Neural progenitor cell (in vitro differentiated cells): Measurements from ENCODE around the gene ABCC4. TPM values are rescaled to one million over a fixed set of nuclear protein-coding genes. Genes with fewer than 3 reads are reported as not detected.

Experiments used
- DNase-seq: peaks from one replicate; pipeline ENCODE4 v3.0.0-alpha.2; 2016; ENCODE audit warnings: low spot score
- H2AFZ ChIP-seq: fragments of 200-600 bp; sonication (generic); replicated peaks from 2 replicates; pipeline ENCODE4 v1.6.1; 2016; ENCODE audit warnings: antibody characterized with exemption
- H3F3A ChIP-seq: fragments of 200-600 bp; sonication (generic); 2 replicates; pipeline ENCODE4 v1.6.1; 2016; ENCODE audit warnings: antibody characterized with exemption, low read depth
- H3K27ac ChIP-seq: fragments of 200-600 bp; sonication (generic); 2 replicates; pipeline ENCODE4 v1.5.1; 2016; ENCODE audit warnings: mild to moderate bottlenecking
- H3K27me3 ChIP-seq: fragments of 200-600 bp; sonication (generic); 2 replicates; pipeline ENCODE4 v1.6.1; 2016; ENCODE audit warnings: mild to moderate bottlenecking, moderate library complexity
- H3K36me3 ChIP-seq: fragments of 200-600 bp; sonication (generic); 2 replicates; pipeline ENCODE4 v1.5.1; 2016
- H3K4me1 ChIP-seq: fragments of 200-600 bp; sonication (generic); 2 replicates; pipeline ENCODE4 v1.6.1; 2016; ENCODE audit warnings: mixed run types
- H3K4me2 ChIP-seq: fragments of 200-600 bp; sonication (generic); 2 replicates; pipeline ENCODE4 v1.6.1; 2016
- H3K4me3 ChIP-seq: fragments of 200-600 bp; sonication (generic); 2 replicates; pipeline ENCODE4 v1.5.1; 2016
- H3K79me2 ChIP-seq: fragments of 200-600 bp; sonication (generic); 2 replicates; pipeline ENCODE4 v1.6.1; 2016; ENCODE audit warnings: low read depth
- H3K9ac ChIP-seq: fragments of 200-600 bp; sonication (generic); 2 replicates; pipeline ENCODE4 v1.6.1; 2016
- H3K9me3 ChIP-seq: fragments of 200-600 bp; sonication (generic); 2 replicates; pipeline ENCODE4 v1.5.1; 2016; ENCODE audit warnings: low read depth
- H4K20me1 ChIP-seq: fragments of 200-600 bp; sonication (generic); 2 replicates; pipeline ENCODE4 v1.6.1; 2016; ENCODE audit warnings: low read depth
- H3K27ac Mint-ChIP-seq: 3 replicates; pipeline ENCODE4 v1.8.0; 2021; ENCODE audit warnings: mixed read lengths
- H3K27me3 Mint-ChIP-seq: 2 replicates; pipeline ENCODE4 v1.8.0; 2022; ENCODE audit warnings: low read depth, mild to moderate bottlenecking, inconsistent platforms, moderate library complexity, mixed read lengths; ENCODE audit not compliant: insufficient read depth
- H3K36me3 Mint-ChIP-seq: 3 replicates; pipeline ENCODE4 v1.8.0; 2021; ENCODE audit warnings: mixed read lengths
- H3K4me1 Mint-ChIP-seq: 3 replicates; pipeline ENCODE4 v1.8.0; 2021; ENCODE audit warnings: mixed read lengths
- H3K4me3 Mint-ChIP-seq: 3 replicates; pipeline ENCODE4 v1.8.0; 2021; ENCODE audit warnings: mild to moderate bottlenecking, moderate library complexity, mixed read lengths
- H3K9me3 Mint-ChIP-seq: 3 replicates; pipeline ENCODE4 v1.8.0; 2020; ENCODE audit warnings: mixed read lengths
- EZH2 ChIP-seq: fragments of 200-600 bp; sonication (generic); IDR thresholded peaks from 2 replicates; pipeline ENCODE4 v1.6.1; 2017; ENCODE audit warnings: antibody characterized with exemption, mild to moderate bottlenecking, moderate library complexity
- EZH2phosphoT487 ChIP-seq: fragments of 200-600 bp; sonication (generic); IDR thresholded peaks from 2 replicates; pipeline ENCODE4 v1.6.1; 2017; ENCODE audit warnings: antibody characterized with exemption
- total RNA-seq: library from RNA; depleted of rRNA; stranded (reverse); fragments of >200 nt; gene quantifications from 2 replicates; pipeline ENCODE4 v1.2.3, GENCODE V29; 2015; ENCODE audit warnings: low replicate concordance
- TF ChIP-seq, protein P1 (sequence below): fragments of 200-600 bp; sonication (generic); IDR thresholded peaks from 2 replicates; pipeline ENCODE4 v1.5.1; 2017; ENCODE audit warnings: antibody characterized with exemption, mild to moderate bottlenecking

The ABCC4 gene
- total RNA-seq, 1 donor from 2014 or later: 23.6 TPM

DNA sequence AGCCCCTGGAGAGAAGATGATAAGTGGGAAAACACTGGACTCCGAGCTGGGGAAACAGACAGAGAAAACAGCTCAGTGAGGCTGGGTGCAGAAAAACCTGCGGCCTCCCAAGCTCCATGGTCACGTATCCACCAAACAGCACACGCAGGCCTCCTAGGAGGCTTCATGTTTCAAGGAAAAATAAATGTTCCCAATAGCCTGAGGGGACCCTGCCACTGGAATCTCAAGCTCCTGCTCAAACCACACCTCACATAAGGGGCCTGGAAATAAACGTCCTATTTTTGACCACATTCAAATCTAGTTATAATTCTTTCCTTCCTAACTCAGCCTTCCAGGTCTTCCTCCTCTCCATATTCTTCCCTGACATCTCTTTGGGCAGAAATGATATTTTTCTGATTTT lies 225.7 kb downstream of the ABCC4 start:
- H3F3A ChIP-seq: no peaks in the 10 kb centered on the region
- H3K4me1 ChIP-seq: peaks cover 15% of the 10 kb centered on the region
- Mint-ChIP-seq H3K27ac (no peak overlapping the region), H3K4me1 (peaks cover 22% of the 10 kb centered on the region), H3K27me3 (peaks cover 2% of the 10 kb centered on the region), H3K4me3 (no peak overlapping the region), H3K36me3 (peaks cover 30% of the 10 kb centered on the region), H3K9me3 (peaks cover 5% of the 10 kb centered on the region)
- H3K4me2 ChIP-seq: no peak overlapping the region
- no peaks in the 10 kb centered on the region for H4K20me1 ChIP-seq
- no peak overlapping the region for H3K9ac ChIP-seq
- H2AFZ ChIP-seq: no peak overlapping the region
- H3K27ac ChIP-seq: no peak overlapping the region
- H3K4me3 ChIP-seq: no peak overlapping the region
- no peaks in the 10 kb centered on the region for H3K36me3 ChIP-seq
- H3K27me3 ChIP-seq: no peaks in the 10 kb centered on the region
- TF ChIP-seq EZH2phosphoT487: no peak
- TF ChIP-seq EZH2: no peak
- TF ChIP-seq, protein P1, sequence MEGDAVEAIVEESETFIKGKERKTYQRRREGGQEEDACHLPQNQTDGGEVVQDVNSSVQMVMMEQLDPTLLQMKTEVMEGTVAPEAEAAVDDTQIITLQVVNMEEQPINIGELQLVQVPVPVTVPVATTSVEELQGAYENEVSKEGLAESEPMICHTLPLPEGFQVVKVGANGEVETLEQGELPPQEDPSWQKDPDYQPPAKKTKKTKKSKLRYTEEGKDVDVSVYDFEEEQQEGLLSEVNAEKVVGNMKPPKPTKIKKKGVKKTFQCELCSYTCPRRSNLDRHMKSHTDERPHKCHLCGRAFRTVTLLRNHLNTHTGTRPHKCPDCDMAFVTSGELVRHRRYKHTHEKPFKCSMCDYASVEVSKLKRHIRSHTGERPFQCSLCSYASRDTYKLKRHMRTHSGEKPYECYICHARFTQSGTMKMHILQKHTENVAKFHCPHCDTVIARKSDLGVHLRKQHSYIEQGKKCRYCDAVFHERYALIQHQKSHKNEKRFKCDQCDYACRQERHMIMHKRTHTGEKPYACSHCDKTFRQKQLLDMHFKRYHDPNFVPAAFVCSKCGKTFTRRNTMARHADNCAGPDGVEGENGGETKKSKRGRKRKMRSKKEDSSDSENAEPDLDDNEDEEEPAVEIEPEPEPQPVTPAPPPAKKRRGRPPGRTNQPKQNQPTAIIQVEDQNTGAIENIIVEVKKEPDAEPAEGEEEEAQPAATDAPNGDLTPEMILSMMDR: no peak
- no peaks in the 10 kb centered on the region for H3K9me3 ChIP-seq
- H3K79me2 ChIP-seq: no peaks in the 10 kb centered on the region
- DNase-seq: no peak

DNA sequence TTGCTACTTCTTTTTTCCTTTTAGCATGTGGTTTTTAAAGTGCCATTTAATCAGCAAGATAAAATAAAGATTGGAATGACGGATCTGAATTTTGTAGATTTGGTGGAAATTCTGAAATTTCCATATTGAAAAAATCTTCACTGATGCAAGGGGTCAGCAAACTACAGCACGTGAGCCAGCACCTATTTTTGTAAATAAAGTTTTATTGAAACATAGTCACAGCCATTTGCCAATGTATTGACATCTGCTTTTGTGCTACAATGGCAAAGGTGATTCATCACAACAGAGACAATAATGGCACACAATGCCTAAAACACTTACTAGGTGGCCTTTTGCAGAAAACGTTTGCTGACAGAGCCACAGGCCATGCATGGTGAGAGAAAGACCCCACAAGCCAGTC lies 226.4 kb downstream of the ABCC4 start:
- peaks cover 22% of the 10 kb centered on the region for H3K4me1 Mint-ChIP-seq
- no peaks in the 10 kb centered on the region for H3K79me2 ChIP-seq
- H2AFZ ChIP-seq: no peak overlapping the region
- no peak overlapping the region for H3K4me3 ChIP-seq
- H4K20me1 ChIP-seq: no peaks in the 10 kb centered on the region
- TF ChIP-seq EZH2 (no peak), EZH2phosphoT487 (no peak)
- TF ChIP-seq, protein P1: no peak
- no peaks in the 10 kb centered on the region for H3K36me3 ChIP-seq
- no peaks in the 10 kb centered on the region for H3K27me3 ChIP-seq
- no peaks in the 10 kb centered on the region for H3K27me3 Mint-ChIP-seq
- H3F3A ChIP-seq: no peaks in the 10 kb centered on the region
- no peak overlapping the region for H3K27ac ChIP-seq
- H3K4me1 ChIP-seq: peaks cover 15% of the 10 kb centered on the region
- H3K4me3 Mint-ChIP-seq: peak overlapping the region; percentile 33
- H3K9me3 Mint-ChIP-seq: peaks cover 5% of the 10 kb centered on the region
- no peak overlapping the region for H3K27ac Mint-ChIP-seq
- no peaks in the 10 kb centered on the region for H3K9me3 ChIP-seq
- no peak for DNase-seq
- H3K9ac ChIP-seq: no peak overlapping the region
- no peak overlapping the region for H3K4me2 ChIP-seq
- peaks cover 34% of the 10 kb centered on the region for H3K36me3 Mint-ChIP-seq

DNA sequence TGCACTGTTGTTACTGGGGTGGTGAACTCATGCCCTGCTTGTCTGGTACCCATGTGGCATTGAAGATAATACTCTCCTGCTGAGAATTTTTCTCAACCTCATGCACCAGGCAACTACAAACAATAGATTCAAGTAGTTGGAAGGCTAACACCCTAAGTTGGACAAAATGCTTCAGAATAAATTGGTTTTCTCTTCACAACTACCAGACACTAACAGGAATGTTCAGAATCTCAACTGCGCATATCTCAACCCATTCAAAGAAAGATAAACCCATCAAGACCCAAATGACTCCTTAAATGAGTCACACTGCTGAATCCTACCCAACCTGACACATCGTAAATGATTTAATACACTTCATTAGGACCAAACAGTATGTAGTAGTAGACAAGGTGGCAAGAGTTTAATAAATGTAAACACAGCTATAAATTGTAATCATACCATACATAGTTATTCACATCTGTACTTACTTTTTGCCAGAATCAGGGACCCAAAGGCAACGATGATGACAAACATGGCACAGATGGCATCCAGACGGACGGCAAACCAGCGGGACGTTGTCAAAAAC lies 227.4 kb downstream of the ABCC4 start:
- H3K9me3 ChIP-seq: no peaks in the 10 kb centered on the region
- H3K27me3 Mint-ChIP-seq: no peaks in the 10 kb centered on the region
- no peaks in the 10 kb centered on the region for H3F3A ChIP-seq
- H3K27ac ChIP-seq: no peak overlapping the region
- no peak overlapping the region for H3K4me2 ChIP-seq
- H3K4me1 ChIP-seq: peaks cover 15% of the 10 kb centered on the region
- DNase-seq: no peak
- no peak overlapping the region for H3K4me3 ChIP-seq
- no peak overlapping the region for H3K27ac Mint-ChIP-seq
- H3K9me3 Mint-ChIP-seq: peaks cover 8% of the 10 kb centered on the region
- H3K79me2 ChIP-seq: no peaks in the 10 kb centered on the region
- H3K27me3 ChIP-seq: no peaks in the 10 kb centered on the region
- no peak overlapping the region for H3K4me3 Mint-ChIP-seq
- peaks cover 22% of the 10 kb centered on the region for H3K4me1 Mint-ChIP-seq
- H4K20me1 ChIP-seq: no peaks in the 10 kb centered on the region
- H2AFZ ChIP-seq: no peak overlapping the region
- H3K36me3 ChIP-seq: no peaks in the 10 kb centered on the region
- H3K9ac ChIP-seq: no peak overlapping the region
- TF ChIP-seq, protein P1: no peak
- no peak for TF ChIP-seq EZH2phosphoT487
- TF ChIP-seq EZH2: no peak
- peaks cover 41% of the 10 kb centered on the region for H3K36me3 Mint-ChIP-seq
